H1 (cell line): ENCODE measurements around the gene ALDOA. TPM values are rescaled to one million over a fixed set of nuclear protein-coding genes. Genes with fewer than 3 reads are reported as not detected.

ENCODE experiments used
- CTCF ChIA-PET: fragments of 300-600 bp; sonication (Branson Sonifier 250); formaldehyde crosslinking; loops from one replicate; lab custom pipeline; 2021; ENCODE audit not compliant: partially characterized antibody; lab: Charles Lee
- POLR2A ChIA-PET: fragments of 300-600 bp; sonication (Branson Sonifier 250); formaldehyde crosslinking; loops from one replicate; lab custom pipeline; 2021; ENCODE audit warnings: inconsistent platforms; ENCODE audit not compliant: partially characterized antibody; lab: Charles Lee
- DNase-seq, 2 experiments: peaks; one replicate each; pipeline versions ENCODE4 v3.0.0 to v3.0.0-alpha.2; 2010 to 2022; ENCODE audit warnings: low spot score in 2 of 2, low read depth in 1 of 2, mixed read lengths in 1 of 2
- FAIRE-seq: peaks from 2 replicates; lab custom pipeline; 2011; peaks lifted over from hg19 to GRCh38; lab: Jason Lieb, UNC
- H2AFZ ChIP-seq: 2 replicates; pipeline ENCODE4 v1.8.1; 2012; ENCODE audit warnings: low read length, inconsistent platforms
- H2AK5ac ChIP-seq: 2 replicates; pipeline ENCODE4 v1.6.1; 2013; ENCODE audit warnings: low read depth, low read length
- H2BK120ac ChIP-seq: replicated peaks from 2 replicates; pipeline ENCODE3; 2013; ENCODE audit warnings: low read depth, low read length, inconsistent platforms
- H2BK12ac ChIP-seq: 2 replicates; pipeline ENCODE4 v1.6.1; 2013; ENCODE audit warnings: low read depth, low read length
- H2BK15ac ChIP-seq: 2 replicates; pipeline ENCODE4 v1.6.1; 2013; ENCODE audit warnings: low read length
- H2BK20ac ChIP-seq: 2 replicates; pipeline ENCODE4 v1.6.1; 2013; ENCODE audit warnings: low read length
- H2BK5ac ChIP-seq: 2 replicates; pipeline ENCODE4 v1.6.1; 2013; ENCODE audit warnings: low read depth, low read length
- H3K14ac ChIP-seq: 2 replicates; pipeline ENCODE4 v1.6.1; 2013; ENCODE audit warnings: inconsistent platforms; ENCODE audit not compliant: insufficient read length
- H3K18ac ChIP-seq: 2 replicates; pipeline ENCODE4 v1.6.1; 2013; ENCODE audit warnings: low read length; ENCODE audit errors: extremely low read depth
- H3K23ac ChIP-seq: 2 replicates; pipeline ENCODE4 v1.6.1; 2013; ENCODE audit warnings: inconsistent platforms; ENCODE audit not compliant: insufficient read length
- H3K23me2 ChIP-seq: 2 replicates; pipeline ENCODE4 v1.6.1; 2013; ENCODE audit warnings: low read depth, low read length
- H3K27ac ChIP-seq: 2 replicates; pipeline ENCODE4 v1.6.1; 2011; ENCODE audit warnings: low read depth, low read length, inconsistent platforms
- H3K27me3 ChIP-seq, 4 experiments: replicated peaks in 1 of 4; 1 replicate in 1 of 4; 2 replicates in 3 of 4; pipeline versions ENCODE4 v1.6.1 to v1.8.1; 2011 to 2013; ENCODE audit warnings: low read length in 3 of 4, mild to moderate bottlenecking in 3 of 4, inconsistent platforms in 2 of 4, mixed read lengths in 2 of 4, moderate library complexity in 1 of 4; ENCODE audit not compliant: control insufficient read depth in 3 of 4, insufficient read depth in 3 of 4; ENCODE audit errors: extremely low read depth in 1 of 4
- H3K36me3 ChIP-seq, 4 experiments: 2 replicates each; pipeline versions ENCODE4 v1.6.1 to v1.8.1; 2011 to 2013; ENCODE audit warnings: mild to moderate bottlenecking in 4 of 4, low read length in 3 of 4, moderate library complexity in 2 of 4, control low read depth in 1 of 4, inconsistent platforms in 1 of 4; ENCODE audit not compliant: insufficient read depth in 4 of 4, control insufficient read depth in 2 of 4
- H3K4ac ChIP-seq: replicated peaks from 2 replicates; pipeline ENCODE3; 2013; ENCODE audit warnings: low read length, low read depth, mixed read lengths, inconsistent platforms; ENCODE audit not compliant: insufficient read length
- H3K4me1 ChIP-seq, 4 experiments: replicated peaks in 1 of 4; 1 replicate in 1 of 4; 2 replicates in 3 of 4; pipeline versions ENCODE4 v1.6.1 to v1.8.1; 2011 to 2013; ENCODE audit warnings: low read length in 3 of 4, inconsistent platforms in 2 of 4, mixed read lengths in 1 of 4; ENCODE audit not compliant: insufficient read depth in 4 of 4, control insufficient read depth in 3 of 4
- H3K4me2 ChIP-seq, 2 experiments: 2 replicates each; pipeline versions ENCODE4 v1.6.1 to v1.8.1; 2011 to 2013; ENCODE audit warnings: low read depth in 2 of 2, low read length in 2 of 2, control low read depth in 1 of 2, inconsistent platforms in 1 of 2, mild to moderate bottlenecking in 1 of 2; ENCODE audit not compliant: insufficient read depth in 1 of 2
- H3K4me3 ChIP-seq, 4 experiments: fragments of 200-600, 300-600 bp in 1 of 4; sonication (generic), shearing (Covaris generic), sonication (Bioruptor Twin) in 1 of 4; 2 replicates each; pipeline versions ENCODE4 v1.5.1 to v1.8.1; 2011 to 2016; ENCODE audit warnings: low read length in 4 of 4, low read depth in 3 of 4, control low read depth in 2 of 4, inconsistent platforms in 2 of 4, mild to moderate bottlenecking in 2 of 4, mixed read lengths in 1 of 4, moderate library complexity in 1 of 4; ENCODE audit not compliant: insufficient read depth in 2 of 4; ENCODE audit errors: extremely low read depth in 1 of 4
- H3K56ac ChIP-seq: replicated peaks from 2 replicates; pipeline ENCODE3; 2013; ENCODE audit warnings: low read depth, mild to moderate bottlenecking, mixed read lengths, low read length, inconsistent platforms; ENCODE audit not compliant: insufficient read length
- H3K79me1 ChIP-seq: 2 replicates; pipeline ENCODE4 v1.6.1; 2013; ENCODE audit warnings: low read depth, low read length, control low read depth
- H3K79me2 ChIP-seq, 2 experiments: 2 replicates each; pipeline versions ENCODE4 v1.6.1 to v1.8.1; 2012 to 2013; ENCODE audit warnings: low read length in 2 of 2, mild to moderate bottlenecking in 2 of 2, inconsistent platforms in 1 of 2; ENCODE audit not compliant: insufficient read depth in 2 of 2, control insufficient read depth in 1 of 2
- H3K9ac ChIP-seq, 4 experiments: replicated peaks in 1 of 4; 1 replicate in 1 of 4; 2 replicates in 3 of 4; pipeline versions ENCODE4 v1.6.1 to v1.8.1; 2011 to 2013; ENCODE audit warnings: low read depth in 3 of 4, low read length in 3 of 4, control low read depth in 2 of 4, mild to moderate bottlenecking in 2 of 4, moderate library complexity in 2 of 4, inconsistent platforms in 1 of 4; ENCODE audit errors: extremely low read depth in 1 of 4
- H3K9me3 ChIP-seq, 2 experiments: 2 replicates each; pipeline versions ENCODE4 v1.6.1 to v1.8.1; 2012 to 2013; ENCODE audit warnings: mild to moderate bottlenecking in 2 of 2, moderate library complexity in 2 of 2, control low read depth in 1 of 2, inconsistent platforms in 1 of 2, low read depth in 1 of 2, low read length in 1 of 2, mixed read lengths in 1 of 2; ENCODE audit not compliant: insufficient read depth in 2 of 2
- H4K20me1 ChIP-seq, 2 experiments: replicated peaks in 1 of 2; 2 replicates each; pipeline versions ENCODE3 to v1.8.1; 2011 to 2013; ENCODE audit warnings: inconsistent platforms in 2 of 2, low read length in 2 of 2, mild to moderate bottlenecking in 1 of 2; ENCODE audit not compliant: insufficient read depth in 2 of 2, control insufficient read depth in 1 of 2
- H4K5ac ChIP-seq: 2 replicates; pipeline ENCODE4 v1.6.1; 2013; ENCODE audit warnings: low read length, low read depth, mixed read lengths, inconsistent platforms; ENCODE audit not compliant: insufficient read length
- H4K8ac ChIP-seq: 2 replicates; pipeline ENCODE4 v1.8.0; 2013; ENCODE audit warnings: mild to moderate bottlenecking, moderate library complexity, low read length, inconsistent platforms; ENCODE audit not compliant: insufficient read depth; ENCODE audit errors: extremely low read depth
- H4K91ac ChIP-seq: replicated peaks from 2 replicates; pipeline ENCODE3; 2013; ENCODE audit warnings: low read length, mixed read lengths, inconsistent platforms; ENCODE audit not compliant: insufficient read length
- MAFK ChIP-seq: IDR thresholded peaks from 2 replicates; pipeline ENCODE4 v1.6.1; 2012; ENCODE audit warnings: low read depth, mild to moderate bottlenecking, improper control_type of control experiment, low read length
- NANOG ChIP-seq: IDR thresholded peaks from 2 replicates; pipeline ENCODE4 v1.6.1; 2011; ENCODE audit warnings: low read length, low read depth, mild to moderate bottlenecking, inconsistent platforms; ENCODE audit not compliant: insufficient read depth, poor library complexity, severe bottlenecking
- NRF1 ChIP-seq: IDR thresholded peaks from 2 replicates; pipeline ENCODE4 v1.6.1; 2011; ENCODE audit warnings: mild to moderate bottlenecking, low read depth, low read length, improper control_type of control experiment
- POLR2AphosphoS5 ChIP-seq: IDR thresholded peaks from 2 replicates; pipeline ENCODE4 v1.6.1; 2011; ENCODE audit warnings: low read depth, low read length
- SAP30 ChIP-seq: fragments of 300-600 bp; sonication (generic); IDR thresholded peaks from 2 replicates; pipeline ENCODE4 v1.7.1; 2012; ENCODE audit warnings: low read length, moderate library complexity, mild to moderate bottlenecking, inconsistent platforms; ENCODE audit not compliant: insufficient read depth, insufficient replicate concordance
- SP1 ChIP-seq: IDR thresholded peaks from 2 replicates; pipeline ENCODE4 v1.6.1; 2011; ENCODE audit warnings: low read depth, low read length
- USF2 ChIP-seq: IDR thresholded peaks from 2 replicates; pipeline ENCODE4 v1.6.1; 2011; ENCODE audit warnings: low read length, improper control_type of control experiment
- WGBS, 2 experiments: shearing (Covaris generic) in 1 of 2; methylation state at CpG; one replicate each; pipeline versions ENCODE4 v1.1.6 to v1.1.7; 2013 to 2015; ENCODE audit warnings: low lambda C conversion rate in 2 of 2, mixed read lengths in 2 of 2, inconsistent platforms in 1 of 2, low coverage in 1 of 2, missing lambda C conversion rate in 1 of 2; ENCODE audit not compliant: insufficient replicate concordance in 2 of 2, insufficient coverage in 1 of 2, insufficient read length in 1 of 2; ENCODE audit errors: extremely low coverage in 1 of 2, missing lambda C conversion rate in 1 of 2; 5-methylcytosine and 5-hydroxymethylcytosine counted together
- polyA plus RNA-seq, 7 experiments: library from polyadenylated mRNA; depleted of rRNA in 3 of 7; stranded (reverse) in 5 of 7; unstranded in 2 of 7; fragments of >200 nt in 5 of 7; fragments of 200-250 nt in 2 of 7; gene quantifications; 1 replicate in 5 of 7; 2 replicates in 1 of 7; 4 replicates in 1 of 7; pipeline versions ENCODE4 v1.2.1 to v1.2.3, GENCODE V29; 2011 to 2013; ENCODE audit warnings: missing spikeins in 2 of 7, mixed read lengths in 2 of 7
- total RNA-seq: library from RNA; stranded (reverse); fragmentation: NEBNext Ultra II Directional; extraction: Animal tissue kit (Norgen Biotek cat#: 25700); gene quantifications from 2 replicates; pipeline ENCODE4 v1.2.1, GENCODE V29; 2021
- TF ChIP-seq, protein P1 (sequence below): IDR thresholded peaks from 2 replicates; pipeline ENCODE4 v1.6.1; 2012; ENCODE audit warnings: low read length, inconsistent platforms

Gene ALDOA
- total and polyA plus RNA-seq, 2 of the 8 experiments (the other 6 are each of a cell fraction or from before 2014, with no cell fraction given): 1,072 to 1,083 TPM

DNA sequence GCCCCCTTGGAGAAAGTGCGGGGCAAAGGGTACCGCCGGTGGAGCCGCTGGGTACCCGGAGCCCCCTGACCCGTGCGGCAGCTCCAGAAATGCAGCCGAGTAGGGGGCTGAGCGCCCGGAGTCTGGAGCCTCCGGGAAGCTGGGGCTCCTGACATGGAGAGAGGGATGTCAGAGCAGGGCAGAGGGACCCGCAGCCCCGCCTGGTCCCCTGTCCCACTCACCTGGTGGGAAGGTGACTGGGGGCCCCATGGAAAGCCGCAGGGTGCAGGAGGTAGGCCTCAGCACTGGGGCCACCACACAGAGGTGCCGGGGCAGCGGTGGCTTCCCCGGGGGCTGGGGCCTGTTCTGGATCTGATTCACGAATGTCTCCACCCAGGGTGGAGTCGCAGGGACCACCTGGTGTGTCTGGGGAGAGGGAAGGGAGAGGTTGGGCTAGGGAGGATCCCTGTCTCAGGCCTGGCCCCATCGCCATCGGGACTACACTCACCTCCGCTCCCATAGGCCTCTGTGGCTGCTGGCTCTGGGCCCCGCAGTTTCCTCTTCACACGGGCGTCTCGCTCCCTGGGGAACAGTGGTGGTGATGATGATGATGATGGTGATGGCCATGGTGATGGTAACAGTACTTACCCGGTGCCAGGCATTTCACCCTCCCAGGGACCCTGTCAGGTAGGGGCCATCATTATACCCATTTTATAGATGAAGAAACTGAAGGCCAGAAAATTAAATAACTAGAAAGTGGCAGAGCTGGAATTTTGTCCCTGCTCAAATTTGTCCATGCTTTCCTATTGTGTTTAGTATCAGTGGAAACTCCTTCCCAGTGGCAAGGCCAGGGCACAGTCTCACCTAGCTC, 21.0 kb downstream of the ALDOA start:
- Histone ChIP-seq H3K9me3 (no peaks in the 10 kb centered on the region), H2AK5ac (no peak overlapping the region), H3K4me3 (no peak overlapping the region), H4K8ac (peak overlapping the region; percentile 15; the same call in 1 of the 2 replicates), H3K79me2 (no peaks in the 10 kb centered on the region), H3K79me1 (no peaks in the 10 kb centered on the region; the same call in 1 of the 2 replicates), H2BK20ac (no peak overlapping the region), H3K4me2 (no peak overlapping the region), H2BK120ac (no peak overlapping the region), H3K56ac (no peak overlapping the region), H3K27me3 (peaks cover 0 to 3% (median 0%) of the 10 kb centered on the region in 4 experiments; a peak in 1 of 7 replicates), H3K23me2 (peaks cover 6% of the 10 kb centered on the region; the same call in 1 of the 2 replicates), H4K20me1 (peaks cover 7 to 12% of the 10 kb centered on the region in 2 experiments), H3K36me3 (peaks cover 17 to 38% (median 26%) of the 10 kb centered on the region in 4 experiments), H3K4ac (no peak overlapping the region), H3K14ac (no peak overlapping the region), H2BK12ac (no peak overlapping the region), H4K91ac (no peak overlapping the region), H4K5ac (no peak overlapping the region), H2BK5ac (no peak overlapping the region), H3K4me1 (peaks cover 0 to 4% (median 0%) of the 10 kb centered on the region in 4 experiments; a peak in 3 of 7 replicates), H3K18ac (no peak overlapping the region), H2AFZ (no peak overlapping the region), H3K27ac (no peak overlapping the region), H3K9ac (no peak overlapping the region), H3K23ac (no peak overlapping the region), H2BK15ac (no peak overlapping the region)
- DNase-seq (no peak), FAIRE-seq (no peak)
- WGBS, 2 experiments: 94% methylated on average over 19 of the region's 27 CpGs; no CpG with 5 or more reads in 1 of the 2 experiments
- ChIA-PET CTCF (interaction anchor here (1.2 to 7.7 kb wide), 2 partner anchors 26 to 55 kb away, joined by 3 to 90 read pairs; partner anchors contain the start of gene GDPD3), POLR2A (interaction anchor here (2.6 to 14.0 kb wide), 2 partner anchors 10 to 14 kb away, joined by 6 to 353 read pairs; partner anchors contain the start of genes ALDOA and PPP4C)
- TF ChIP-seq SAP30: no peak
- TF ChIP-seq, protein P1, sequence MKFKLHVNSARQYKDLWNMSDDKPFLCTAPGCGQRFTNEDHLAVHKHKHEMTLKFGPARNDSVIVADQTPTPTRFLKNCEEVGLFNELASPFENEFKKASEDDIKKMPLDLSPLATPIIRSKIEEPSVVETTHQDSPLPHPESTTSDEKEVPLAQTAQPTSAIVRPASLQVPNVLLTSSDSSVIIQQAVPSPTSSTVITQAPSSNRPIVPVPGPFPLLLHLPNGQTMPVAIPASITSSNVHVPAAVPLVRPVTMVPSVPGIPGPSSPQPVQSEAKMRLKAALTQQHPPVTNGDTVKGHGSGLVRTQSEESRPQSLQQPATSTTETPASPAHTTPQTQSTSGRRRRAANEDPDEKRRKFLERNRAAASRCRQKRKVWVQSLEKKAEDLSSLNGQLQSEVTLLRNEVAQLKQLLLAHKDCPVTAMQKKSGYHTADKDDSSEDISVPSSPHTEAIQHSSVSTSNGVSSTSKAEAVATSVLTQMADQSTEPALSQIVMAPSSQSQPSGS: no peak
- no peak for TF ChIP-seq POLR2AphosphoS5
- no peak for TF ChIP-seq SP1
- no peak for TF ChIP-seq MAFK
- TF ChIP-seq NRF1: no peak
- TF ChIP-seq USF2: no peak
- no peak for TF ChIP-seq NANOG
